Bronchial epithelial cell (primary cell): ENCODE results near the gene EIF4H. TPM values are rescaled to one million over a fixed set of nuclear protein-coding genes. Genes with fewer than 3 reads are reported as not detected.
"Not testable (repeated sequence)": the region's sequence is repeated elsewhere in the genome, so short reads cannot be mapped to it uniquely, and the experiment has no call there.

Experiments
- DNase-seq: peaks from one replicate; pipeline ENCODE4 v3.0.0-alpha.2; 2010; ENCODE audit warnings: low read depth
- FAIRE-seq: peaks from 2 replicates; lab custom pipeline; 2011; peaks lifted over from hg19 to GRCh38; lab: Jason Lieb, UNC
- H3K27me3 ChIP-seq: 2 replicates; pipeline ENCODE4 v1.5.1; 2011; ENCODE audit warnings: low read length; ENCODE audit not compliant: control insufficient read depth, insufficient read depth
- H3K36me3 ChIP-seq: 2 replicates; pipeline ENCODE4 v1.5.1; 2011; ENCODE audit warnings: low read length; ENCODE audit not compliant: control insufficient read depth, insufficient read depth
- H3K4me3 ChIP-seq: 2 replicates; pipeline ENCODE4 v1.5.1; 2011; ENCODE audit warnings: mild to moderate bottlenecking, low read depth, low read length, control low read depth
- total RNA-seq: library from RNA; depleted of rRNA; stranded (reverse); fragments of >200 nt; gene quantifications from 2 replicates; pipeline ENCODE4 v1.2.1, GENCODE V29; 2014
- TF ChIP-seq, protein P1 (sequence below): IDR thresholded peaks from 2 replicates; pipeline ENCODE4 v1.5.1; 2011; ENCODE audit warnings: mild to moderate bottlenecking, moderate library complexity, low read length, control low read depth, inconsistent platforms; ENCODE audit not compliant: insufficient read depth, severe bottlenecking

Gene EIF4H
- total RNA-seq, 1 donor from 2014 or later, result 370 TPM

DNA sequence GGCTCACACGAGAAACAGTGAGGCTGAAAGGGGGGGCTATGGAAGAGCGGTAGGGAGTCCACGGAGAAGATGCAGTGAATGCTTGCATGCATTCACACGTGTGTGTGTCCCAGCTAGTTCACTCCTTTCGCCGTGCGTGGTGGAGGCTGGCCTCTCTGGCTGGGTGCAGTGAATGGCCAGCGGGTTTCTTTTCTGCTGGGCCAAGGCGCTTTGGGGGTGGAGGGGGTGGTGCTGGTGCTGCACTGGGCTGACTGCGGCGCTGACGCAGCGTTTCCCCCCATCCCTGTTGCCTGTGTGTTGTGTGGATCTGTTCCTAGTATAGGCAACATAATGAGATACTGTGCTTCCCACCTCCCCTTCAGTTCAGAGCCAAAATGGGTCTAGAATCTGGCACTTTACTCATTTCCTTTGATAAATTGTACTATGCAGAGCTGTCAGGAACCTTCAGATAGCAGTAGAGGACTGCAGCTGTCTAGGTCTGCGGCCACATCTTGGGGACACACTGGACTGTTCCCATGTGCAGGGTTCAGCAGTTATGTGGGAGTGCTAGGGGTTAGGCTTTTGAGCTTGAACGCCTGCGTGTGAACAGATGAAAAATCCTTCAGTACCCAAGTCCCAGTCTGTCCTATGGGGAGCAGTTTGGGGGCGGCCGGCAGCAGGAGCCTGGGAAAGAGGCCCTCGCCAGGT is 22.0 kb downstream of the EIF4H start:
- H3K4me3 ChIP-seq, DNase-seq, FAIRE-seq, H3K27me3 ChIP-seq: not testable (repeated sequence)
- peaks cover 21% of the 10 kb centered on the region for H3K36me3 ChIP-seq

DNA sequence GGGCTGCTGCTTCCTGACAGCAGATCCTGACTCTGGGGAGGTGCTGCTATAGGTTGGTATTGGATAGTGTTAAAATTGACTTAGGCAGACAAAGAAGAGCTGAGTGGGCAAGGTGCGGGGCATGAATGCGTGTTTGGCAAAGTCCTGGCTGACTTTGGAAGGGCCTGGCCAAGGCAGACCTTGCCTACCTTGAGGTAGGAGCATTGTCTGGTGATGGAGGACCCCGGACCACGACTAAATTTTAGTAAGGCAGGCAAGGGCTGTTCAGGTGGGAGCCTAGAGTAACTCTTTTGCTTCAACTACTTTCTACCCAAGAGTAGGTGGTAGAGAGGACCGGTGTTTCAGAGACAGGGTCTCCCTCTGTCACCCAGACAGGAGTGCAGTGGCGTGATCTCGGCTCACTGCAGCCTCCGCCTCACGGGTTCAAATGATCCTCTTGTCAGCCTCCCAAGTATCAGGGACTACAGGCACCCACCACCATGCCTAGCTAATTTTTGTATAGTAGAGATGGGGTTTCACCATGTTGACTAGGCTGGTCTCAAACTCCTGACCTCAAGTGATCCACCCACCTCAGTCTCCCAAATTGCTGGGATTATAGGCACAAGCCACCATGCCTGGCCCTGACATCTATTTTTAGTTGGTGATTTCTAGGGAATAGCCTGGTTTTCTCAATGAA is 23.4 kb downstream of the EIF4H start:
- Histone ChIP-seq H3K27me3 (no peaks in the 10 kb centered on the region), H3K4me3 (no peak overlapping the region), H3K36me3 (peaks cover 19% of the 10 kb centered on the region)
- DNase-seq (no peak), FAIRE-seq (no peak)
- TF ChIP-seq, protein P1, sequence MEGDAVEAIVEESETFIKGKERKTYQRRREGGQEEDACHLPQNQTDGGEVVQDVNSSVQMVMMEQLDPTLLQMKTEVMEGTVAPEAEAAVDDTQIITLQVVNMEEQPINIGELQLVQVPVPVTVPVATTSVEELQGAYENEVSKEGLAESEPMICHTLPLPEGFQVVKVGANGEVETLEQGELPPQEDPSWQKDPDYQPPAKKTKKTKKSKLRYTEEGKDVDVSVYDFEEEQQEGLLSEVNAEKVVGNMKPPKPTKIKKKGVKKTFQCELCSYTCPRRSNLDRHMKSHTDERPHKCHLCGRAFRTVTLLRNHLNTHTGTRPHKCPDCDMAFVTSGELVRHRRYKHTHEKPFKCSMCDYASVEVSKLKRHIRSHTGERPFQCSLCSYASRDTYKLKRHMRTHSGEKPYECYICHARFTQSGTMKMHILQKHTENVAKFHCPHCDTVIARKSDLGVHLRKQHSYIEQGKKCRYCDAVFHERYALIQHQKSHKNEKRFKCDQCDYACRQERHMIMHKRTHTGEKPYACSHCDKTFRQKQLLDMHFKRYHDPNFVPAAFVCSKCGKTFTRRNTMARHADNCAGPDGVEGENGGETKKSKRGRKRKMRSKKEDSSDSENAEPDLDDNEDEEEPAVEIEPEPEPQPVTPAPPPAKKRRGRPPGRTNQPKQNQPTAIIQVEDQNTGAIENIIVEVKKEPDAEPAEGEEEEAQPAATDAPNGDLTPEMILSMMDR, result no peak

DNA sequence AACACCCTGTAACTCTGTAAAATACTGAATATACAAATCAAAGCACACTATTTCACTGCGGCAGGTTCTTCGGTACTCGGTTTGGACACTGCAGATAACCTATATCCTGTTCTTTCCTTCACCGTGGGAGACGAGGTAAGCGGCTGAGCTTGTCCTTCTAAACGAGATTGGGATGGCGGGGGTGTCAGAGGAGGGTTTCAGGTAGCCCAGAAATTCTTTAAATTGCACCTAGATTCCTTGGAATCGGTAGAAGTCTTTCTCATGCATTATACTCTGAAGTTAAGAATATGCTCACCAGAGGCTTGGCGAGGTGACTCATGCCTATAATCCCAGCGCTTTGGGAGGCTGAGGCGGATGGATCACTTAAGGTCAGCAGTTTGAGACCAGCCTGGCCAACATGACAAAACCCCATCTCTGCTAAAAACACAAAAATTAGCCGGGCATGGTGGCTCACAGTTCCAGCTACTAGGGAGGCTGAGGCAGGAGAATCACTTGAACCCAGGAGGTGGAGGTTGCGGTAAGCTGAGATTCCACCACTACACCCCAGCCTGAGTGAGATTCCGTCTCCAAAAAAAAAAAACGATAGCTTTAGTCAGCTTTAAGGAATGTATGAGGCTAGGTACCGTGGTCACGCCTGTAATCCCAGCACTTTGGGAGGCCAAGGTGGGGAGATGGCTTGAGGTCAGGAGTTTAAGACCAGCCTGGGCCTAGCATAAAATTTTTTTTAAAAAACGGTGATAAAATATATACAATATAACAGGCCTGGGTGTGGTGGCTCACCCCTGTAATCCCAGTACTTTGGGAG is 25.6 kb downstream of the EIF4H start:
- FAIRE-seq (no peak), DNase-seq (no peak)

DNA sequence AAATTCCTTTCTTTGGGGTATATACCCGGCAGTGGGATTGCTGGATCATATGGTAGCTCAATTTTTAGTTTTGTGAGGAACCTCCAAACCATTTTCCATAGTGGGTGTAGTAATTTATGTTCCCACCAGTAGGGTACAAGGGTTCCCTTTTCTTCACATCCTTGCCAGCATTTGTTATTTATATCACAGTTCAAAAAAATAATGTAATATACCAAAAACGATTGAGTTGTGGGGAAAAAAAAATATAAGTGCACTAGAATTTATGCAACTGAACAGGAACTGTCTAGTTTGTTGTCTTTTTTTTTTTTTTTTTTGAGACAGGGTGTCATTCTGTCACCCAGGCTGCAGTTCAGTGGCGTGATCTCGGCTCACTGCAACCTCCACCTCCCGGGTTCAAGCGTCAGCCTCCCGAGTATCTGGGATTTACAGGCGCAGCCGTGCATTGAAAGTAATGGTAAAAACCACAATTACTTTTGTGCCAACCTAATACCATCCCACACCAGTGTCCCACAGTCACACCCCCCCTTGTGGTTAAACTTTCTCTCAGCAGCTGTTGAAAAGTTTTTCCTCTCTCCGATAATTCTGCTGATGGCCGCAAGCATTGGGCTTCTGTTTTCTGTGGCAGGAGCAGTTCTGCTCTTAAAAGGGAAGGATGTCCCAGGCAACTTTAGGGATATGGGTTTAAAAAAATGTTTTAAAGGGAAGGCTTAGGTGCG is 28.8 kb downstream of the EIF4H start:
- no peak overlapping the region for H3K4me3 ChIP-seq
- peak; percentile 45 for DNase-seq
- TF ChIP-seq, protein P1, result peak; percentile 54
- no peak for FAIRE-seq
- H3K36me3 ChIP-seq, result no peaks in the 10 kb centered on the region
- no peaks in the 10 kb centered on the region for H3K27me3 ChIP-seq

More for the DNA sequence above, 25.6 kb downstream of the EIF4H start:
- no peak overlapping the region for H3K4me3 ChIP-seq
- H3K27me3 ChIP-seq, result no peaks in the 10 kb centered on the region
- peaks cover 7% of the 10 kb centered on the region for H3K36me3 ChIP-seq
- TF ChIP-seq, protein P1, result no peak

DNA sequence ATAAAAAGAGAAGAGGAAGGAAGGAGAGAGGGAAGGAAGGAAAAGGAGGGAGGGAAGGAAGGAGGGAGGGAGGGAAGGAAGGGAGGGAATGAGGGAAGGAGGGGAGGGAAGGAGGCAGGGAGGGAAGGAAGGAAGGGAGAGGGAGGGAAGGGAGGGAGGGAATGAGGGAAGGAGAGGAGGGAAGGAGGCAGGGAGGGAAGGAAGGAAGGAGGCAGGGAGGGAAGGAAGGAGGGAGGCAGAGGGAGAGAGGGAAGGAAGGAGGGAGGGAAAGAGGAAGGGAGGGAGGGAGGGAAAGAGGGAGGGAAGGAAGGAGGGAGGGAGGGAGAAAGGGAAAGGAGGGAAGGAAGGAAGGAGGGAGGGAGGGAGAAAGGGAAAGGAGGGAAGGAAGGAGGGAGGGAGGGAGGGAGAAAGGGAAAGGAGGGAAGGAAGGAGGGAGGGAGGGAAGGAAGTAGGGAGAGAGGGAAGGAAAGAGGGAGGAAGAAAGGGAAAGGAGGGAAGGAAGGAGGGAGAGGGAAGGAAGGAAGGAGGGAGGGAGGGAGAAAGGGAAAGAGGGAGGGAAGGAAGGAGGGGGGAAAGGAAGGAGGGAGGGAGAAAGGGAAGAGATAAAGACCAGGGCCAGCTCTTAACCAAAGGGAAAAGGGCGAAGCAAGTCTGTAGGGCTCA is 29.9 kb downstream of the EIF4H start:
- TF ChIP-seq, protein P1, result no peak
- Histone ChIP-seq H3K4me3 (no peak overlapping the region), H3K27me3 (no peaks in the 10 kb centered on the region), H3K36me3 (no peaks in the 10 kb centered on the region)
- DNase-seq (no peak), FAIRE-seq (no peak)

DNA sequence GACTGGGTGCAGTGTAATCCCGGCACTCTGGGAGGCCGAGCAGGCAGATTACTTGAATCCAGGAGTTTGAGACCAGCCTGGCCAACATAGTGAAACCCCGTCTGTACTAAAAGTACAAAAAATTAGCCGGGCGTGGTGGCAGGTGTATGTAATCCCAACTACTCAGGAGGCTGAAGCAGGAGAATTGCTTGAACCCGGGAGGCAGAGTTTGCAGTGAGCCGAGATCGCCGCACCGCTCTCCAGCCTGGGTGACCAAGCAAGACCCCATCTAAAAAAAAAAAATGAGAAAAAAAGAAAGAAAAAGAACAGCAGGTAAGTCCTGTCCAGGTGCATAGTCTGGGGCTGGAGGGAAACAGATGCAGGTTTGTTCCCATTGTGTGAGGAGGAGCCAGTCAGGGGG is 31.9 kb downstream of the EIF4H start:
- DNase-seq, FAIRE-seq, H3K4me3 ChIP-seq: not testable (repeated sequence)

More for the DNA sequence above, 31.9 kb downstream of the EIF4H start:
- not testable (repeated sequence) for H3K36me3 ChIP-seq, H3K27me3 ChIP-seq
